H9 (cell line): ENCODE measurements around the gene PLCD3. TPM values are rescaled to one million over a fixed set of nuclear protein-coding genes. Genes with fewer than 3 reads are reported as not detected.

ENCODE experiments used
- DNase-seq: peaks from one replicate; pipeline ENCODE4 v3.0.0-alpha.2; 2017
- H2AFZ ChIP-seq: one replicate; pipeline ENCODE4 v1.6.1; 2013; ENCODE audit warnings: mild to moderate bottlenecking, low read length, control low read depth, moderate library complexity
- H2AK5ac ChIP-seq: 2 replicates; pipeline ENCODE4 v1.6.1; 2013; ENCODE audit warnings: low read length, control low read depth, mixed read lengths; ENCODE audit not compliant: insufficient read length
- H2BK120ac ChIP-seq: one replicate; pipeline ENCODE4 v1.6.1; 2013; ENCODE audit warnings: low read depth, mild to moderate bottlenecking, low read length, control low read depth, inconsistent platforms; ENCODE audit not compliant: poor library complexity, severe bottlenecking
- H2BK12ac ChIP-seq: 2 replicates; pipeline ENCODE4 v1.6.1; 2013; ENCODE audit warnings: low read length, control low read depth, mixed read lengths, low read depth; ENCODE audit not compliant: insufficient read length
- H2BK15ac ChIP-seq: 2 replicates; pipeline ENCODE4 v1.6.1; 2013; ENCODE audit warnings: low read depth, low read length, control low read depth
- H2BK20ac ChIP-seq: one replicate; pipeline ENCODE4 v1.6.1; 2013; ENCODE audit warnings: low read depth, mild to moderate bottlenecking, low read length, control low read depth, inconsistent platforms; ENCODE audit not compliant: poor library complexity, severe bottlenecking
- H2BK5ac ChIP-seq: 2 replicates; pipeline ENCODE4 v1.6.1; 2013; ENCODE audit warnings: low read length, control low read depth, mixed read lengths; ENCODE audit not compliant: insufficient read length
- H3K14ac ChIP-seq: 2 replicates; pipeline ENCODE4 v1.6.1; 2013; ENCODE audit warnings: low read length, control low read depth; ENCODE audit not compliant: insufficient read depth
- H3K18ac ChIP-seq: 2 replicates; pipeline ENCODE4 v1.6.1; 2013; ENCODE audit warnings: low read depth, mild to moderate bottlenecking, mixed read lengths, low read length, control low read depth; ENCODE audit not compliant: insufficient read length
- H3K23ac ChIP-seq: 2 replicates; pipeline ENCODE4 v1.6.1; 2013; ENCODE audit warnings: low read length, control low read depth, mixed read lengths, low read depth; ENCODE audit not compliant: insufficient read length
- H3K23me2 ChIP-seq: 2 replicates; pipeline ENCODE4 v1.6.1; 2013; ENCODE audit warnings: low read depth, mild to moderate bottlenecking, mixed read lengths, low read length, control low read depth; ENCODE audit not compliant: insufficient read length, poor library complexity, severe bottlenecking
- H3K27ac ChIP-seq: 2 replicates; pipeline ENCODE4 v1.5.1; 2013; ENCODE audit warnings: low read length, control low read depth, mixed read lengths, low read depth; ENCODE audit not compliant: insufficient read length
- H3K27me3 ChIP-seq: 2 replicates; pipeline ENCODE4 v1.6.1; 2013; ENCODE audit warnings: low read length, control low read depth, inconsistent platforms; ENCODE audit not compliant: insufficient read depth
- H3K4ac ChIP-seq: 2 replicates; pipeline ENCODE4 v1.6.1; 2013; ENCODE audit warnings: low read depth, mild to moderate bottlenecking, control low read depth, inconsistent platforms, low read length, moderate library complexity
- H3K4me1 ChIP-seq: 2 replicates; pipeline ENCODE4 v1.6.1; 2013; ENCODE audit warnings: low read length, control low read depth, inconsistent platforms; ENCODE audit not compliant: insufficient read depth
- H3K4me2 ChIP-seq: 2 replicates; pipeline ENCODE4 v1.6.1; 2013; ENCODE audit warnings: low read length, control low read depth, mixed read lengths; ENCODE audit not compliant: insufficient read length, insufficient read depth
- H3K56ac ChIP-seq: 2 replicates; pipeline ENCODE4 v1.6.1; 2013; ENCODE audit warnings: low read depth, mild to moderate bottlenecking, mixed read lengths, low read length, control low read depth; ENCODE audit not compliant: insufficient read length
- H3K79me1 ChIP-seq: 2 replicates; pipeline ENCODE4 v1.6.1; 2013; ENCODE audit warnings: low read depth, mild to moderate bottlenecking, moderate library complexity, low read length, control low read depth, inconsistent platforms; ENCODE audit not compliant: insufficient read depth, poor library complexity, severe bottlenecking
- H3K79me2 ChIP-seq: 2 replicates; pipeline ENCODE4 v1.6.1; 2013; ENCODE audit warnings: low read length, control low read depth, inconsistent platforms; ENCODE audit not compliant: insufficient read depth
- H3K9ac ChIP-seq: 2 replicates; pipeline ENCODE4 v1.6.1; 2013; ENCODE audit warnings: low read length, control low read depth, mixed read lengths; ENCODE audit not compliant: insufficient read length; ENCODE audit errors: extremely low read depth
- H3K9me3 ChIP-seq: one replicate; pipeline ENCODE4 v1.6.1; 2013; ENCODE audit warnings: low read depth, low read length, inconsistent platforms; ENCODE audit not compliant: control insufficient read depth
- H3T11ph ChIP-seq: one replicate; pipeline ENCODE4 v1.6.1; 2013; ENCODE audit warnings: mild to moderate bottlenecking, low read length, control low read depth, inconsistent platforms
- H4K20me1 ChIP-seq: one replicate; pipeline ENCODE4 v1.6.1; 2013; ENCODE audit not compliant: control insufficient read depth, insufficient read length, insufficient read depth
- H4K5ac ChIP-seq: 2 replicates; pipeline ENCODE4 v1.6.1; 2013; ENCODE audit warnings: low read depth, mild to moderate bottlenecking, mixed read lengths, low read length, control low read depth; ENCODE audit not compliant: insufficient read length
- H4K8ac ChIP-seq: replicated peaks from 2 replicates; pipeline ENCODE4 v1.6.1; 2013; ENCODE audit warnings: low read length, control low read depth, mixed read lengths, low read depth; ENCODE audit not compliant: insufficient read length
- H4K91ac ChIP-seq: 2 replicates; pipeline ENCODE4 v1.6.1; 2013; ENCODE audit warnings: low read depth, mild to moderate bottlenecking, moderate library complexity, mixed read lengths, low read length, control low read depth; ENCODE audit not compliant: insufficient read length
- H3K27ac Mint-ChIP-seq, 3 experiments: 2 replicates in 2 of 3; 3 replicates in 1 of 3; pipeline ENCODE4 v1.8.0; 2020 to 2021; ENCODE audit warnings: mixed read lengths in 3 of 3, mild to moderate bottlenecking in 1 of 3, moderate library complexity in 1 of 3
- H3K27me3 Mint-ChIP-seq: 2 replicates; pipeline ENCODE4 v1.8.0; 2021; ENCODE audit warnings: low read depth, mild to moderate bottlenecking, moderate library complexity, mixed read lengths
- H3K36me3 Mint-ChIP-seq, 3 experiments: 2 replicates in 2 of 3; 3 replicates in 1 of 3; pipeline ENCODE4 v1.8.0; 2020 to 2021; ENCODE audit warnings: low read depth in 3 of 3, mixed read lengths in 3 of 3; ENCODE audit not compliant: insufficient read depth in 1 of 3
- H3K4me1 Mint-ChIP-seq, 2 experiments: 2 replicates each; pipeline ENCODE4 v1.8.0; 2020; ENCODE audit warnings: mixed read lengths in 2 of 2
- H3K4me3 Mint-ChIP-seq, 2 experiments: 2 replicates in 1 of 2; 3 replicates in 1 of 2; pipeline ENCODE4 v1.8.0; 2020 to 2021; ENCODE audit warnings: mild to moderate bottlenecking in 2 of 2, mixed read lengths in 2 of 2, moderate library complexity in 1 of 2
- H3K9me3 Mint-ChIP-seq, 2 experiments: 2 replicates in 1 of 2; 3 replicates in 1 of 2; pipeline ENCODE4 v1.8.0; 2020; ENCODE audit warnings: mild to moderate bottlenecking in 2 of 2, mixed read lengths in 2 of 2, moderate library complexity in 1 of 2
- WGBS: extraction: QIAGEN DNeasy Blood & Tissue Kit; methylation state at CpG from one replicate; pipeline ENCODE4 v1.1.7; 2013; ENCODE audit warnings: missing lambda C conversion rate, low lambda C conversion rate, mixed read lengths; ENCODE audit not compliant: insufficient read length; ENCODE audit errors: extremely low coverage; 5-methylcytosine and 5-hydroxymethylcytosine counted together
- total RNA-seq: library from RNA; stranded (reverse); gene quantifications from 2 replicates; pipeline ENCODE4 v1.2.1, GENCODE V29; 2021
- TF ChIP-seq, protein P1 (sequence below): fragments of 200-600 bp; sonication (generic); conservative IDR thresholded peaks from 3 replicates; pipeline ENCODE4 v1.8.0; 2021; ENCODE audit warnings: antibody characterized with exemption, mild to moderate bottlenecking

PLCD3 gene
- total RNA-seq, 1 experiment from 2014 or later = 41.6 TPM

DNA sequence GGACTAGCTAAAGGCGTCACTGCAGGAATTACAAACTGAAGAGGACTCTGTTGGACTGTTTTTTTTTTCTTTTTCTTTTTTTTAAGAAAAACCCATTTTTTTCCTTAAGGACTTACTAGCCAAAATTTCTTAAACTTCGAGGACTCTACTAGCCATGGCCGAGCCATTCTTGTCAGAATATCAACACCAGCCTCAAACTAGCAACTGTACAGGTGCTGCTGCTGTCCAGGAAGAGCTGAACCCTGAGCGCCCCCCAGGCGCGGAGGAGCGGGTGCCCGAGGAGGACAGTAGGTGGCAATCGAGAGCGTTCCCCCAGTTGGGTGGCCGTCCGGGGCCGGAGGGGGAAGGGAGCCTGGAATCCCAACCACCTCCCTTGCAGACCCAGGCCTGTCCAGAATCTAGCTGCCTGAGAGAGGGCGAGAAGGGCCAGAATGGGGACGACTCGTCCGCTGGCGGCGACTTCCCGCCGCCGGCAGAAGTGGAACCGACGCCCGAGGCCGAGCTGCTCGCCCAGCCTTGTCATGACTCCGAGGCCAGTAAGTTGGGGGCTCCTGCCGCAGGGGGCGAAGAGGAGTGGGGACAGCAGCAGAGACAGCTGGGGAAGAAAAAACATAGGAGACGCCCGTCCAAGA lies 16.8 kb upstream of the PLCD3 start:
- Histone ChIP-seq H3K9ac (peak overlapping the region; percentile 78), H2BK15ac (no peak overlapping the region), H4K8ac (no peak overlapping the region), H2BK12ac (no peak overlapping the region), H2BK5ac (no peak overlapping the region), H3K27ac (no peak overlapping the region), H3K14ac (peak overlapping the region; percentile 45), H4K5ac (no peak overlapping the region), H4K20me1 (no peaks in the 10 kb centered on the region), H3K4me2 (peak overlapping the region; percentile 91), H3K9me3 (no peaks in the 10 kb centered on the region), H3K23me2 (peaks cover 16% of the 10 kb centered on the region), H2AFZ (no peak overlapping the region), H3K56ac (no peak overlapping the region), H3K23ac (no peak overlapping the region), H2BK120ac (no peak overlapping the region), H4K91ac (no peak overlapping the region), H3K79me2 (no peaks in the 10 kb centered on the region; the same call in 1 of the 2 replicates), H2BK20ac (no peak overlapping the region), H3K79me1 (peaks cover 4% of the 10 kb centered on the region), H3K4me1 (peaks cover 2% of the 10 kb centered on the region; the same call in 1 of the 2 replicates), H3K27me3 (no peaks in the 10 kb centered on the region), H3K4ac (no peak overlapping the region), H3K18ac (no peak overlapping the region), H3T11ph (no peak overlapping the region), H2AK5ac (no peak overlapping the region)
- H3K27ac Mint-ChIP-seq = peak overlapping the region; percentile 97 to 99 (median 97)
- no CpG with 5 or more reads among the region's 32 CpGs for whole genome bisulfite sequencing
- TF ChIP-seq, protein P1, sequence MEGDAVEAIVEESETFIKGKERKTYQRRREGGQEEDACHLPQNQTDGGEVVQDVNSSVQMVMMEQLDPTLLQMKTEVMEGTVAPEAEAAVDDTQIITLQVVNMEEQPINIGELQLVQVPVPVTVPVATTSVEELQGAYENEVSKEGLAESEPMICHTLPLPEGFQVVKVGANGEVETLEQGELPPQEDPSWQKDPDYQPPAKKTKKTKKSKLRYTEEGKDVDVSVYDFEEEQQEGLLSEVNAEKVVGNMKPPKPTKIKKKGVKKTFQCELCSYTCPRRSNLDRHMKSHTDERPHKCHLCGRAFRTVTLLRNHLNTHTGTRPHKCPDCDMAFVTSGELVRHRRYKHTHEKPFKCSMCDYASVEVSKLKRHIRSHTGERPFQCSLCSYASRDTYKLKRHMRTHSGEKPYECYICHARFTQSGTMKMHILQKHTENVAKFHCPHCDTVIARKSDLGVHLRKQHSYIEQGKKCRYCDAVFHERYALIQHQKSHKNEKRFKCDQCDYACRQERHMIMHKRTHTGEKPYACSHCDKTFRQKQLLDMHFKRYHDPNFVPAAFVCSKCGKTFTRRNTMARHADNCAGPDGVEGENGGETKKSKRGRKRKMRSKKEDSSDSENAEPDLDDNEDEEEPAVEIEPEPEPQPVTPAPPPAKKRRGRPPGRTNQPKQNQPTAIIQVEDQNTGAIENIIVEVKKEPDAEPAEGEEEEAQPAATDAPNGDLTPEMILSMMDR = peak; percentile 81
- H3K36me3 Mint-ChIP-seq = peaks cover 0 to 5% (median 3%) of the 10 kb centered on the region in 3 experiments; a peak in 2 of 7 replicates
- H3K27me3 Mint-ChIP-seq = no peaks in the 10 kb centered on the region; the same call in none of the 2 replicates
- DNase-seq = peak; percentile 92
- no peaks in the 10 kb centered on the region; a peak in 1 of 5 replicates for H3K9me3 Mint-ChIP-seq
- H3K4me1 Mint-ChIP-seq = peaks cover 30 to 37% of the 10 kb centered on the region in 2 experiments
- H3K4me3 Mint-ChIP-seq = peak overlapping the region; percentile 98 to 99
